A673 (cell line): Measurements from ENCODE around the gene CFAP107. TPM values are rescaled to one million over a fixed set of nuclear protein-coding genes. Genes with fewer than 3 reads are reported as not detected.

Source experiments
- BruUV-seq: library from RNA; stranded (reverse); fragments of 400-500 nt; replicated peaks from 2 replicates; lab custom pipeline; 2021; lab: Mats Ljungman, UMichigan
- CTCF ChIA-PET: fragments of 300-600 bp; sonication (Branson Sonifier 250); formaldehyde crosslinking; loops from one replicate; lab custom pipeline; 2022; ENCODE audit warnings: antibody characterized with exemption; lab: Charles Lee
- POLR2A ChIA-PET: fragments of 300-600 bp; sonication (Branson Sonifier 250); formaldehyde crosslinking; loops from one replicate; lab custom pipeline; 2022; ENCODE audit warnings: antibody characterized with exemption; ENCODE audit not compliant: low non-redundant PET; lab: Charles Lee
- DNase-seq: peaks from one replicate; pipeline ENCODE4 v3.0.0-alpha.2; 2015; ENCODE audit warnings: low spot score
- H3K27ac ChIP-seq: fragments of 200-600 bp; sonication (generic); 2 replicates; pipeline ENCODE4 v1.5.1; 2016; ENCODE audit warnings: mixed run types, low read depth, mild to moderate bottlenecking, mixed read lengths, antibody characterized with exemption, low read length; ENCODE audit not compliant: poor library complexity, severe bottlenecking
- H3K27me3 ChIP-seq: fragments of 200-600 bp; sonication (generic); replicated peaks from 2 replicates; pipeline ENCODE4 v1.6.1; 2017; ENCODE audit warnings: mixed run types, low read depth, mild to moderate bottlenecking, mixed read lengths, antibody characterized with exemption, low read length; ENCODE audit not compliant: insufficient read depth, poor library complexity
- H3K36me3 ChIP-seq: fragments of 200-600 bp; sonication (generic); 2 replicates; pipeline ENCODE4 v1.6.1; 2016; ENCODE audit warnings: mixed run types, mild to moderate bottlenecking, mixed read lengths, antibody characterized with exemption, low read length; ENCODE audit not compliant: insufficient read depth, poor library complexity, severe bottlenecking
- H3K4me1 ChIP-seq: fragments of 200-600 bp; sonication (generic); 2 replicates; pipeline ENCODE4 v1.6.1; 2017; ENCODE audit warnings: mixed run types, mild to moderate bottlenecking, mixed read lengths, antibody characterized with exemption, low read length; ENCODE audit not compliant: insufficient read depth, poor library complexity, severe bottlenecking
- H3K4me3 ChIP-seq: fragments of 200-600 bp; sonication (generic); 2 replicates; pipeline ENCODE4 v1.5.1; 2016; ENCODE audit warnings: low read depth, mixed run types, mild to moderate bottlenecking, mixed read lengths, low read length; ENCODE audit not compliant: poor library complexity, severe bottlenecking
- H3K9me3 ChIP-seq: fragments of 200-600 bp; sonication (generic); 2 replicates; pipeline ENCODE4 v1.6.1; 2016; ENCODE audit warnings: mixed run types, low read depth, mild to moderate bottlenecking, mixed read lengths, antibody characterized with exemption, low read length; ENCODE audit not compliant: poor library complexity, severe bottlenecking
- CTCF ChIP-seq: fragments of 300-800, 200-600 bp; sonication (generic); conservative IDR thresholded peaks from 2 replicates; pipeline ENCODE4 v1.5.1; 2017; ENCODE audit warnings: low read depth, mild to moderate bottlenecking, antibody characterized with exemption, low read length, moderate library complexity, mixed read lengths
- EZH2 ChIP-seq: fragments of 200-600 bp; sonication (generic); IDR thresholded peaks from 2 replicates; pipeline ENCODE4 v1.6.1; 2017; ENCODE audit warnings: borderline replicate concordance, low read depth, mild to moderate bottlenecking, mixed read lengths, antibody characterized with exemption, low read length; ENCODE audit not compliant: poor library complexity, severe bottlenecking
- intact Hi-C: fragments of 100-400 bp; cut with micrococcal nuclease; formaldehyde crosslinking; loops from one replicate; pipeline ENCODE4 v1.10.0; 2022; ENCODE audit not compliant: unreplicated experiment
- total RNA-seq: library from RNA; stranded (reverse); gene quantifications from 2 replicates; pipeline ENCODE4 v1.2.3, GENCODE V29; 2021

CFAP107 gene
- total RNA-seq, 1 experiment from 2014 or later = not detected

GRCh38 chr1:12756273-12756672 is 10.3 kb downstream of the CFAP107 start:
- DNase-seq = no peak
- POLR2A ChIA-PET = no interaction called here
- CTCF ChIA-PET = no interaction called here
- no peak overlapping the region for H3K27ac ChIP-seq
- TF ChIP-seq CTCF (no peak), EZH2 (no peak)
- peaks cover 12% of the 10 kb centered on the region for H3K27me3 ChIP-seq
- H3K9me3 ChIP-seq = no peaks in the 10 kb centered on the region
- H3K4me1 ChIP-seq = no peaks in the 10 kb centered on the region
- BruUV-seq = no TSS peak
- no peak overlapping the region for H3K4me3 ChIP-seq
- intact Hi-C loops = no loop called here
- no peaks in the 10 kb centered on the region for H3K36me3 ChIP-seq

- no peak overlapping the region for H3K4me3 ChIP-seq
- BruUV-seq = no TSS peak
- no peaks in the 10 kb centered on the region for H3K36me3 ChIP-seq
- no peaks in the 10 kb centered on the region for H3K9me3 ChIP-seq
- intact Hi-C loops = no loop called here
- no peak for TF ChIP-seq EZH2
- TF ChIP-seq CTCF = no peak
- H3K4me1 ChIP-seq = no peaks in the 10 kb centered on the region
- H3K27me3 ChIP-seq = peaks cover 12% of the 10 kb centered on the region
- H3K27ac ChIP-seq = no peak overlapping the region
- CTCF ChIA-PET = no interaction called here
- POLR2A ChIA-PET = no interaction called here
- DNase-seq = no peak
Measured at GRCh38 chr1:12756768-12757413, 10.9 kb downstream of the CFAP107 start.

- BruUV-seq = no TSS peak
- Histone ChIP-seq H3K27ac (no peak overlapping the region), H3K4me1 (no peaks in the 10 kb centered on the region), H3K4me3 (no peak overlapping the region), H3K36me3 (no peaks in the 10 kb centered on the region), H3K27me3 (peaks cover 11% of the 10 kb centered on the region), H3K9me3 (no peaks in the 10 kb centered on the region)
- intact Hi-C loops = no loop called here
- ChIA-PET CTCF (no interaction called here), POLR2A (no interaction called here)
- TF ChIP-seq CTCF (no peak), EZH2 (no peak)
- DNase-seq = no peak
Measured at GRCh38 chr1:12757836-12758235, 11.8 kb downstream of the CFAP107 start.
